Testis (tissue), 2 donors: Measurements from ENCODE around the gene COMMD4.

Experiments
- CTCF ChIP-seq, 3 experiments: fragments of 450-650 bp in 2 of 3; fragments of 200-600 bp in 1 of 3; sonication (generic) in 1 of 3; IDR thresholded peaks; one replicate each; pipeline ENCODE4 v1.5.1; 2016 to 2019; ENCODE audit warnings: antibody characterized with exemption in 3 of 3, mild to moderate bottlenecking in 2 of 3, moderate library complexity in 1 of 3
- POLR2A ChIP-seq: fragments of 450-650 bp; IDR thresholded peaks from one replicate; pipeline ENCODE4 v1.6.1; 2017; ENCODE audit warnings: antibody characterized with exemption, mild to moderate bottlenecking, moderate library complexity

GRCh38 chr15:75313116-75313845 is 22.6 kb upstream of the COMMD4 start:
- TF ChIP-seq POLR2A = no peak
- TF ChIP-seq CTCF (IDR thresholded peaks at IDR 0.05) = no peak
